NOMO-1 (cell line): ENCODE data around the gene MDC1.
"Not testable (repeated sequence)": the region's sequence is repeated elsewhere in the genome, so short reads cannot be mapped to it uniquely, and the experiment has no call there.

Experiments used
- DNase-seq, 2 experiments: peaks; one replicate each; lab custom pipeline; 2025; ENCODE audit not compliant: unreplicated experiment in 2 of 2; lab: John Stamatoyannopoulos, UW

MDC1 gene

GRCh38 chr6:30725713-30726505 lies 8.8 kb upstream of the MDC1 start:
- no peak for DNase-seq

GRCh38 chr6:30724906-30725667 lies 8.0 kb upstream of the MDC1 start:
- no peak for DNase-seq

- not testable (repeated sequence) for DNase-seq
Observed at GRCh38 chr6:30723843-30724741, 7.0 kb upstream of the MDC1 start.

- DNase-seq = not testable (repeated sequence)
Observed at GRCh38 chr6:30723159-30723842, 6.2 kb upstream of the MDC1 start.

- peak; percentile 59 to 67 for DNase-seq
Observed at GRCh38 chr6:30722280-30723112, 5.4 kb upstream of the MDC1 start.

- not testable (repeated sequence) for DNase-seq
Observed at GRCh38 chr6:30722025-30722279, 4.9 kb upstream of the MDC1 start.

- DNase-seq = peak; percentile 83 to 96
Observed at GRCh38 chr6:30721198-30722024, 4.3 kb upstream of the MDC1 start.

GRCh38 chr6:30720738-30721197 lies 3.7 kb upstream of the MDC1 start:
- peak; percentile 56 to 76 for DNase-seq

GRCh38 chr6:30719791-30720737 lies 3.0 kb upstream of the MDC1 start, which contains the start of gene TUBB:
TUBB (plus strand) TSS chr6:30720352; CDS start chr6:30720507, 155 bp downstream.
- DNase-seq = peak; percentile 97 to 99

GRCh38 chr6:30719356-30719755 lies 2.3 kb upstream of the MDC1 start:
- no peak for DNase-seq

- DNase-seq = not testable (repeated sequence)
Observed at GRCh38 chr6:30717845-30718720, 1.0 kb upstream of the MDC1 start.

GRCh38 chr6:30716879-30717128 lies 277 bp downstream of the MDC1 start:
- no peak for DNase-seq

- DNase-seq = no peak
Observed at GRCh38 chr6:30714263-30714662, 2.8 kb downstream of the MDC1 start.

GRCh38 chr6:30712441-30712945 lies 4.6 kb downstream of the MDC1 start:
- DNase-seq = no peak

GRCh38 chr6:30711758-30712380 lies 5.2 kb downstream of the MDC1 start:
- DNase-seq = no peak

GRCh38 chr6:30709101-30709868 lies 7.8 kb downstream of the MDC1 start:
- DNase-seq = no peak
